Activated CD4-positive, CD25-positive, alpha-beta regulatory T cell (primary cell): Measurements from ENCODE around the gene GZMA.

Experiments
- DNase-seq, 4 experiments: peaks; one replicate each; lab custom pipeline; 2025; lab: John Stamatoyannopoulos, UW

GZMA gene

GRCh38 chr5:55108661-55109060, 6.2 kb downstream of the GZMA start:
- no peak for DNase-seq

GRCh38 chr5:55110217-55110616, 7.8 kb downstream of the GZMA start:
- DNase-seq, result no peak

DNA sequence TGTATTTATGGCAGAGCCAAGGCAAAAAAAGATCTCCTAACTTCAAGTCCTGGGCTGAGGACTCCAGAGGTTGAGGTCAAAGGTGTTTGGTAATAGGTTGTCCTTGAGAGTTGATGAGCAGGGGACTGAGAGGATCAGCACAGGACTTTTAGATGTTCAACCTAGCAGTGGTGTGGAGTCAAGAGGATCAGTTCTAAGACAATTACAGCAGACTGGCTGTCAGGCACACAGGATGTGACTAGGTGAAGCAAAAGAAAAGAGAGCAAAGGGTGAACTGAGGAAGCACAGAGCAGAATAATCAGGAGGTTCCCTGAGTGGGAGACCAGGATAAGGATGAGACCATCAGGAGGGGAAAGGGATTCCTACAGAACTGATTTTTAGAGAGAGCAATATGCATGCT, 10.9 kb downstream of the GZMA start:
- DNase-seq, result no peak

GRCh38 chr5:55114061-55114460, 11.6 kb downstream of the GZMA start:
- DNase-seq, result no peak

DNA sequence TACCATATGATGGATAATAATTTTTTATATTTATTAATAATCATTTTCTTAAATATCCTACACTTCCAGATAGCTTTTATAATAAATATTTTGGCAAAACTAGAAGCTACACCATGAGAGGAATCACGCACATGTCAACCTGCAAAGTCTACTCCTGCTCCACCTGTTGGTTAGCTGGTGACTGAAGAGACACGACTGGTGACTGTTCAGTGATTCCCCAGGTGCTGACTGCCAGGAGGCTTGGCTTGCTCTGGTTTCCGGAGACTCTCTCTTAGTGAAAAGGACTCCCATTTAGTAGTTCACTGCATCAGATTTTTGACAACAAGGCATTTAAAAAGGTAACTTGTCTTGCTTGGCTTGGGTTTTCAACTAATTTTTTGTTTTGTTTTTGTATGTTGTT, 20.9 kb downstream of the GZMA start:
- no peak for DNase-seq

DNA sequence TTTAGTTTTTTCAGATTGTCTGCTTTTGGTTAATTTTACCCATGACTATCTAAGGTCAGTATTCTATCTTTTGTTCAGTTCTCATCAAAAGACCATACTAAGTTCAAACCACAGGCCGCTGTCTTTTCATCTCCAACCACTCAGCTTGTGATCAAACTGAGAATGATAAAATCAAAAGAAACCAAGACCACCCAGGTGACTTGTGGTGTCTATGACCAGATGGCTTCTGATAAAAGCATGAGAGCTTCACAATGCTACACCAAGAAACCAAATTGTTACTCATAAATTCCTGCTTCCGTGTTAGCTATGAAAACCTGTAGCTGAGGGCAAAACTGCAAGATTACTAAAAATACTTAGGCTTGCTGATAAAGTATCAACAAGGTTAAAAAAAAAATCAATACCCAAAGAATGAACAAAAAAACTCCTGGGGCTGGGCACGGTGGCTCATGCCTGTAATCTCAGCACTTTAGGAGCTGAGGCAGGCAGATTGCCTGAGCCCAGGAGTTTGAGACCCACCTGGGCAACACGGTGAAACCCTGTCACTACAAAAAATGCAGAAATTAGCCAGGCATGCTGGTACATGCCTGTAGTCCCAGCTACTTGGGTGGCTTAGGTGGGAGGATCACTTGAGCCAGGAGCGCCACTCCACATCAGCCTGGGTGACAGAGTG, 31.7 kb downstream of the GZMA start:
- no peak for DNase-seq

DNA sequence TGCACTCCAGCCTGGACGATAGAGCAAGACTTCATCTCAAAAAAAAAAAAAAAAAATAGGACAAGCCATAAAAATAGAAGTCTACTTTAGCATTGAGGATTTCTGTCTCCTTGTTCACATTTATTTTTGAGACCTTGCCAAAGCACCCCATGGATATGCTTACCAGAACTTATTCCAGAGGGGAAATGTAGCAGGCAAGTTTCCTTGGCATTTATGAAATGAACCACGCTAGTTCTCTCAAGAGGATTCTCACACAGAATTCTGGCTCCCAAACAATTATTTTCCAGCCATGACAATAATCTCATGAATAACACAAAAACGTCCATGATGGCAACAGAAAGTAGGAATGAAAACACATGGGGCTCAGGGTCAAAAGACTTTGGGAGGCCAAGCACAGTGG, 34.1 kb downstream of the GZMA start:
- no peak for DNase-seq

- no peak for DNase-seq
These were observed 38.6 kb downstream of the GZMA start for GRCh38 chr5:55140908-55141665.

GRCh38 chr5:55141945-55142690, 39.7 kb downstream of the GZMA start:
- DNase-seq, result no peak

DNA sequence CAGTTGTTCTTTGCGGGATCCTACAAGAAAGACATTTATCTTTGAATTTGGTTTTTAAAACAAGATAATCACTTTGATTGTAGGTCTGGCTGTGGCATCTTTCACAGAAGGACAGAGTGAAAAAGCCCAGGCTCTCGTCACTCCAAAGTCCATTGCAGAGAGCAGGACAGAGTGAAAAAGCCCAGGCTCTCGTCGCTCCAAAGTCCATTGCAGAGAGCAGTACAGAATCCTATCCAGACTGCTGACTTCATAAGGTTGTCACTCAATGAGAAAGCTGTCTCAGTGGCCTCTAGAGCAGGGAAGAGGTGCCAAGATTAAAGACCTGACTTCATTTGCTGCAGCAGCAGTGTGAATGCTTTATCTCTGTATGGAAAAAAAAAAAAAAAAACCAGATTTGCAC, 41.2 kb downstream of the GZMA start:
- no peak for DNase-seq

DNA sequence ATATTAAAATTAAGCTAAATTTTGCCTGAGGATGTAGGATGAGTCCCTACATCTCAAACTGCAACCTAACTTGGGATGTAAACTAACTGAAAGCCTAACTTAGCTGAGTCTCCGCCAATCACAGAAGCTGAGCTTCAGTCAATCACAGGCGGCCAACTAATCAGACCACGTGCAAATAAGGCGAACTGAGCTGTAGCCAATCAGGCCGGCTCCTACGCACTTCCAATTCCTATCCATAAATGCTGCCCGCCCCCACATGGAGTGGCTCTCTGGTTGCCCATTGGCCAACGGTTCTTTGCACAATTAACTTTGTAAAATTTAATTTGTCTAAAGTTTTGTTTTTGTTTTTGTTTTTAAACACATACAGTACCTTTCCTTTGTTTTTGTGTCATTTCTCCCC, 43.6 kb downstream of the GZMA start:
- no peak for DNase-seq

DNA sequence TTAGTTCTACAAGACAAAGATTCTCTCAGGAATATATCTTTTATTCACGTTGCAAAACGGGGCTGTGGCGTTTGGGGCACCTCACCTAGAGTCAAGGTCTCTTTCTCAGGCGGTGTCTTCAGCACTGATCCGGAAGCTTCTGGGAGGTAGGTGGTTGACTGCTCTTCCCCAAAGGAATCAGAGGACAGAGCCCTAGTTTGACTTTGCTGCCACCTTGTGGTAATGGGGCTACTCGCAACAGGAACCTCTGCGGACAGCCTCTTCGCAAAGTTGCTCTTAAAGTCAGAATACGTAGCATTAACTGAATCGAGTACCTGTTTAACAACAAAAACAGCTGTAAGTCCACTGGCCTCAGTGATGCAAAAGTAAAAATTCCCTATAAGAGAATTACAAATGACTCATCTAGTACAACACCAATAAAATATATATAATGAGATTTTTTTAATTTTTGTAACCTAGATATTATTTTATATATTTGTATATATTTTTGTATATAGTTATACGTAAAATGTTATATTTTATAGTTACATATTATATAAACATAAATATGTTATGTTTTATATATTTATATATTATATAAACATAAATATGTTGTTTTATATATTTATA, 44.2 kb downstream of the GZMA start:
- DNase-seq, result peak; percentile 44 to 63 (median 54)

DNA sequence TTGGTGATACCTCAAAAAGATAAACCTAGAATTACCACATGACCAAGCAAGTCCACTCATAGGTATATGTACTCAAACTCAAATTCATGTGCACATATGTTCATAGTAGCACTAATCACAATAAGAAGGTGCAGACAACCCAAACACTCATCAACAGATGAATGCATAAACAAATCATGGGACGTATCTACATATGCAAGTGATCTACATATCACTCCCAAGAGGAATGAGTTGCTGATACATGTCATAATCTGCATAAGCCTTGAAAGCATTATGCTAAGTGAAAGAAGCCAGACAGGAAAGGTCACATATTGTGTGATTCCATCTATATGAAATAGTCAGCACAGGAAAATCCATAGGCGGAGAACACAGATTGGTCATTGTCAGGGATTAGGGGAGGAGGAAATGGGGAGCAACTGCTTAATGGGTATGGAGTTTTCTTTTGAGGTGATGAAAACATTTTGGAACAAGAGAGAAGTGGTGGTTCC, 46.9 kb downstream of the GZMA start:
- DNase-seq, result no peak

- DNase-seq, result no peak
These were observed 49.7 kb downstream of the GZMA start for GRCh38 chr5:55151923-55152842.

- DNase-seq, result no peak
These were observed 52.4 kb downstream of the GZMA start for GRCh38 chr5:55154873-55155272.
